Activated CD8-positive, alpha-beta memory T cell treated with anti-CD3 and anti-CD28 coated beads, Interleukin-2, amount 50 U/mL, for 1 hour (primary cell): Measurements from ENCODE around the gene NAT9.

ENCODE experiments used
- DNase-seq: peaks from one replicate; pipeline ENCODE4 v3.0.0-alpha.2; 2020; ENCODE audit errors: extremely low read depth

NAT9 gene

DNA sequence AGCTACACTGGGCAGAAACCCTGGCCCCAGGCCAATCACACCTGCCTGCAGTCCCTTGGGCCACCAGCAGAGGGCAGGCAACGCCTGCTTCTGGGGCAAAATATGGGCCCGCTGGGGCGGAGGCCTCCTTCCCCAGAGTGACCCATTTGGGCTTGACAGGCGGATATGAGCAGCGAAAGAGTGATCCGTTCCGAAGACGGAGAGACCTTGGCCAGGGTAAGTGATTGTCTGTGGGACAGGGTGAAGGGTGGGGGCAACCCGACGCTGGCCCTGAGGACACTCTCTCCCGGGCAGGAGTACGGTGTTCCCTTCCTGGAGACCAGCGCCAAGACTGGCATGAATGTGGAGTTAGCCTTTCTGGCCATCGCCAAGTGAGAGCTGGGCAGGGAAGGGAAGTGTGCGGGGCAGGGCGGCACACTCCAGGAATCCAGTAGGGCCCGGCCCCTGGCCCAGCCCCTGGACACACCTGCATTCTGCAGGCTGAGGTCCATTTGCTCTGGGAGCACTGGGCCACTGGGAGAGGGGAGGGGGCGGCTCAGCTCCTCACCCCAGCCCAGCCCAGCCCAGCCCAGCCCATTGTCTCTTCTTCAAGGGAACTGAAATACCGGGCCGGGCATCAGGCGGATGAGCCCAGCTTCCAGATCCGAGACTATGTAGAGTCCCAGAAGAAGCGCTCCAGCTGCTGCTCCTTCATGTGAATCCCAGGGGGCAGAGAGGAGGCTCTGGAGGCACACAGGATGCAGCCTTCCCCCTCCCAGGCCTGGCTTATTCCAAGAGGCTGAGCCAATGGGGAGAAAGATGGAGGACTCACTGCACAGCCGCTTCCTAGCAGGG lies 31.2 kb downstream of the NAT9 start:
- DNase-seq: no peak

DNA sequence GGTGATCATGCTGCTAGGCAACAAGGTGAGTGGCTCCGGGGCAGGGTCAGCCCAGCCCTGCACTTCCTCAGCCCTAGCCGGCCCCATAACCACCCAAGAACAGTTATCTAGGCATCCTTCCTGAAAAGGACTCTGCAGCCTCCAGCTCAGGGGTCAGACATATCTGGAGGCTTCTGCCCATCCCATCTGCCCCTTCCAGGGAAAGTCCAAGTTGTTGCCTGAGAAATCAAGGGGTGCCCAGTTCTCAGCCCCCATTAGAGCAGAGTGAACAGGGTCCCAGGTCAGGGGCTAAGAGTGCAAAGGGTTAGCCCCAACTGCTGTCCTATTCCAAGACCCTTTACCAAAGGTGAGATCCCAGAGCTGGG lies 31.8 kb downstream of the NAT9 start:
- no peak for DNase-seq

DNA sequence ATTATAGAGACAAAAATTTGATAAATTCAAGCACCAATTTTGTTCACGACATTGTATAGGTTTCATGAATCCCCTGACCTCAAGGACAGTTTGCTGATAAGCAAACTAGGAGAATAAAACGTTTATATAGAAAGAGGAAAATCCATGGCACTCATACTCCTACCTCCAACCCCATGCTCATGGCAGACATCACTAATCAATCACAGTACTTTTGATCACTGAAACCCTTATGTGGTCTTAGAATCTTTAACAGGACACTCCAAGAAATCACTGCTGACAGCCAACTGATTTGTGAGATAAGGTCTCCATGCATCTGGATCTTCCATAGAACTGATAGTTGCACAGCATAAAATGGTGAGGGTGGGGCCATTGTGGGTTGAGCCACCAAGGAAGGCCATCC lies 32.4 kb downstream of the NAT9 start:
- DNase-seq: no peak

DNA sequence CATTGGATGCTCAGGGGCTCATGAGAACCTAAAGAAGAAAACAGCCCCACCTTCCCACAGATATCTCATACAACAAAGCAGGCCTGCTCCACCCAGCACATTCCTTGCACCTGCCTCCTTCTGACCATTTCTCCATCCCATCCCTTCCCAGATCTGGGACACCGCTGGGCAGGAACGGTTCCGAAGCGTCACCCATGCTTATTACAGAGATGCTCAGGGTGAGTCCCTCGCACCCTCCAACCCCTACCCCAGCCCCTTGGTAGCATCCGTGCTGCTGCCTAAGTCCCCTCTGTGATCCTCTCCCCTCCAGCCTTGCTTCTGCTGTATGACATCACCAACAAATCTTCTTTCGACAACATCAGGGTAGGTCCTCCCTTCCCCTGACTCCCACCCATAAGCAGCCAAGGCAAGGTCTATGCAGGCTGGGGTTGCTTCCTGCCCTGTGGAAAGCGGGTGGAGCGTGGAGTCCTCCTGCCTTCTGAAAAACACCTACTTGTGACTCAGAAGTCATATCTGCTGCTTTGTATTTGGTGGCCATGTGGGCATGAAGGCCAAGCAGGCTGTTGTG lies 33.1 kb downstream of the NAT9 start:
- no peak for DNase-seq

DNA sequence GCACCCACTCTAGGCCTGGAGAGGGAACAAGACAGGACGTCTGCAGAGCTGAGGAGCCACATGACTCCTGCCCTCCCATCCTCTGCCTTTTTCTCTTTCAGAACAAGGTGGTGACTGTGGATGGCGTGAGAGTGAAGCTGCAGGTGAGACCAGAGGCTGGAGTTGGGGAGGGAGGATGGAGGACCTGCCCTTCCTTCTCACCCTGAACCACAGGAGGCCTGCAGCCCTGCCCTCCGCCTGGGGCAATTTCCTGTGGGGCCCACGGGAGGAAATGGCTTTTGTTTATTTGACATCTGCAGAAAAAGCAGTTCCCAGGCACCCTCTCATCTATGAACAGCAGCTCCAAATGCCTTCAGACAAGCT lies 34.0 kb downstream of the NAT9 start:
- DNase-seq: no peak

DNA sequence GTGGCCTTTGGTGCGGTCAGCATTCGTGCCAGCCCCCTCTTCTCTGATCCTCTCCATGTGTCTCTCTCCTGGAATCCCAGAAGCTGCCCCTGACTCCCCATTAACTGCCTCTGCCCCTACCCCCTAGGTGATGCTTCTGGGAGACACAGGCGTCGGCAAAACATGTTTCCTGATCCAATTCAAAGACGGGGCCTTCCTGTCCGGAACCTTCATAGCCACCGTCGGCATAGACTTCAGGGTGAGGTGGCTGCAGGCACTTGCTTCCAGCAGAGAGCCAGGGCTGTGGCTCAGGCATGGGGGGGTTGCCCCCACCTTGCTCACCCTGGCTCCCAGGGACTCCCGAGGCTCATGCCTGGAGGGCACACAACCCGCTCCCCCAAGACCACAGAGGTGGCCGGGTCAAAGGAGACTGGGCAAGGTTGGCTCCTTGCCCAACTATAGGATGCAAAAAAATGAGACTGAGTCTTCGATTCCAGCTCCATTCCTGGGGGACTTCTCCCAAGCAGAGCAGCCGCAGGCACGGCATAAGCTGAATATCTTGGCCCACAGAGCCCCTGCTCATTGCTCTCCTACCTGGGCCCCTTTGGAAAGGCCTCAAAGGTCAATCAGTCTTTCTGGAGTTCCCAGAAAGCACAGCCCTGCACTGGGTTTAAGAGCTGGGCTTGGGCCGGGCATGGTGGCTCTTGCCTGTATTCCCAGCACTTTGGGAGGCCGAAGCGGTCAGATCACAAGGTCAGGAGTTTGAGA lies 35.3 kb downstream of the NAT9 start:
- DNase-seq: no peak

DNA sequence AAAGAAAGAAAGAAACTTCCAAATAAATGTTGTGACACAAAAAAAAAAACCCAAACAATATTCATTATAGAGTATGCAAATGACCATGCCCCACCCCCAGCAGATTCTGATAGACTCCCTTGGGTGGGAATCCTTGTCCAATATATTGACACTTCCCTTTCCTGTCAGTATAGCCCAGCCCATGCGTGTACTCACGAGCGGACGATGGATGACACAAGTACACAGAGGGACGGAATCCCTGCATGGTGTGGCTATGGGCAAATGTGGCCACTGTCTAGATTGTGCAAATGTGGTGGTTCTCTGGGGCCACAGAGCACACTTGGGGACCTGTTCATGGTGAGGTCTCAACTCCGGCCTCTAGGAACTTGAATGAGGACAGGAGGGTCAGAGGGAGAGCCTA lies 36.0 kb downstream of the NAT9 start:
- no peak for DNase-seq

DNA sequence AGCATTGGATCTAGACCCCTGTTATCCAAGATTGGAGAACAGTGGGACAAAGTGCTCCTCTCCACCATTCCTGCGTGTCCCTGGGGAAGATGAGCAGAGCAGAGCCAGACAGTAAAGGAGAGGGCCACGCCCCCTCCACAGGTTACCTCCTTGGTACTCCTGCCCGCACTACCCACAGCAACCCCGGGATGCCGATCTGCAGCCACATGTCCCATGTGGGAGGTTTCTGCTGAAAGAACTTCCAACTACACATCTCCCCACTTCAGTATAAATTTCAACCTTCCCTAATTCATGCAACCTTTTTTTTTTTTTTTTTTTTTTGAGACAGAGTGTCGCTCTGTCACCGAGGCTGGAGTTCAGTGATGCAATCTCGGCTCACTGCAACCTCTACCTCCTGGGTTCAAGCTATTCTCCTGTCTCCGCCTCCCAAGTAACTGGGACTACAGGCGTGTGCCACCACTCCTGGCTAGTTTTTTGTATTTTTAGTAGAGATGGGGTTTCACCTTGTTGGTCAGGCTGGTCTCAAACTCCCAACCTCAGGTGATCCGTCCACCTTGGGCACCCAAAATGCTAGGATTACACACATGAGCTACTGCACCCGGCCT lies 36.8 kb downstream of the NAT9 start:
- DNase-seq: no peak

DNA sequence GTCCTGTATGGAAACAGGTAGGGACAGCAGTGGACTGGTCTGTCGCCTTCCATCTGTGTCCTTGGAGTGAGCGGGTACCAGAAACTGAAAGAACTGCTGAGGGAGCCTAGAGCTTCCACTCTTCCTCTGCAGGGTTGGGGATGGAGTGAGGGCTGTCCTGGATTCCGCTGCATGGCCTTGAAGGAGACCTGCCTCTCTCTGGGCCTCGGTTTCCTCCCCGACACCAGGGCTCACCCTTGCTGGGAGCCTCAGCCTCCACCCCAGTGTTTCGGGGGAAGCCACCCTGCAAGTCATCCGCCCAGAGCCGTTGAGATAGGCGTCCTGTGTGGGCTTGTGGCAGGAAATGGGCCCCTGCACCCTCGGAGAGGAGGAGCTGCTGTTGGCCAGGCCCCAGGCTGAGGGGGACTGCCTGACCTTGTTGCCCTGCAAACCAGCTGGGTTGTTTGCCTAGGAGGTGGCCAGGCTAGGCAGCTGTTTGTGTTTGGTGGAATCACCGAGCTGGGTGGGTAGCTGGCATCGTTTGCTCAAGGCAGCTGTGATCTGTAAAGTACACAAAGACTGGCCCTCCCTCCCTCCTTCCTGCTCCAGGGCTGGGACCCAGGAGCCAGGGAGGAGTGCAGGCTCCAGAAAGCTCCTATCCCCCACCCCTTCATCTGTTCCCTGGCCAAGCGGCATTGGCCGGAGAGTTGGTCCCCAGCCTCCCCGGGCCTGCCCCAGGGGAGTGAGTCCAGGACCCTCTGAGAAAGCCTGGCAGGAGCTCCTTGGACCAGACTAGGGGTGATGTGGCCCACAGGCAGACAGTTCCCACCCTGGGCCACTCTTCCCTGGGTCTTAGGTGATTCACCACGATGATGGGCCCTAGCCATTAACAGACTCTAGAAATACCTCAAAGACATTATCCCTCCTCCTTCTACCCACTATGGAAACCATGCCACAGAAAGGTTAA lies 37.8 kb downstream of the NAT9 start:
- DNase-seq: no peak

DNA sequence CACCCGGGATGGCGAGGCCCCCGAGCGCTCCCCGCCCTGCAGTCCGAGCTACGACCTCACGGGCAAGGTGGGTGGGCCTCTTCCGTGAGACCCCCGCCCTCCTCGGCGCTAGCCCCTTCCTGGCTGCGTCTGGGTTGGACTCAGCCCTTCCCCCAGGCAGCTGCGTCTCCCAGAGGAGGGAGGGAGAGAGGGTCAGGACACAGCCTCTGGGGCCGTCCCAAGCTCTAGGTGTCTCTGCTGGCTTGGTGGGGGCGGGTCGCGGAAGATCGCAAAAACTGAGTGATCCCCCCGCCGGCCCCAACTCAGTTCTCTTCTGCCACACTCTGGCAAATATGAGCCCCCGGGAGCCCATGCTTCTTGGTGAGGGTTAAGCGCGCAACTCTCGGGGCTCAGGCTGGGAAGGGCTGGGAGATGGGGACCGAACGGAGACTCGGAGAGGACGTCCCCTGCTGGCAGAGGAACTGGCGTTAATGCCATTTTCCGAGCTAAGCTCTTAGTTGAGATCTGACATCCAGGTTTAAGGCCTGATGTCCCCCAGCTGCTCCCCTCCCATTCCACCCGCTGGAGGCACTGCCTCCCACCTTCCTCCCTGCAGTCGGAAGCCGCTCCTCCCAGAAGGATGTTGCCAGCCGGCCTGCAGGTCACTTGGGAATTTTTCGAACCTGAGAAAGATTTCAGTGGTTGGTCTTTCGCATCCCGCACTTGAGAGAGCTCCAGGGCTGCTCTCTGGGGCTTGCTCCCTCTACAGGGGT lies 38.7 kb downstream of the NAT9 start:
- no peak for DNase-seq

DNA sequence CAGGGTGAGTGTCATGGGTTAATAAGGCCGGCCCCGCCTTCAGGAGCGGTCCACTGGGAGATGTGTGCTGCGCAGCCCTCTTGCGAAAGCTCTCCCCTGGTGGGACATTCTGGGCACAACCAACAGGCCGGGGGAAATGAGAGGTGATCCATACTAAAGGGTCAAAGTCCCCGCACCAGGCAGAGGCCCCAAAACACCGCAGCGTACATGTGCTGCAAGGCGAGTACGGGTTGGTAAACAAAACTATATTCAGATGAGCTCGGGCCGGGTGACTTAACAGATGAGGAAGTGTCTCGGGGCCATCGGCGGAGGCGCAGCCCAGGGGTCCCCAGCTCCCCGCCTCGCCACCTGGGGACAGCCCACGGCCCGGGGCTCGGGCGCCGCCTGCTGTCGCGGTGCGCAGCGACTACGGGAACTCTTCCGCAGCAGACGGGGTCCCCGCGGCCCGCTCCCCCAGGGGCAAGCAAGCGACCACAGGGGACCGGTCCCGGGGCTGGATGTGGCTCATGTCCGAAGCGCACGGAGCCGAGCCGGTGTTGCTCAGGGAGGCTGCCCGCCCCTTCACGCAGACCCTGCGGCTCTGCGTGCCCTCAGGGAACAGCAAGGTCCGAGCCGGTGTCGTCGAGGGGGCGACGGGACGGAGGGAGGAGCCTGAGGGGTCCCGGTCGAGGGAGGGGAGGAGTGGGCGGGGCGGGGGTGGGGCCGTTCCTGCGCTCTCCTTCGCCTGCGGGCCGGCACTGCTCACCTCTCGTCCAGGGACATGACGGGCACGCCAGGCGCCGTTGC lies 39.4 kb downstream of the NAT9 start, which contains the start of gene RAB37:
Gene RAB37, plus strand, starts transcription at position 744 of the 786 bp plus-strand sequence. Its CDS starts 17 bp downstream, at position 761.
- DNase-seq: no peak

DNA sequence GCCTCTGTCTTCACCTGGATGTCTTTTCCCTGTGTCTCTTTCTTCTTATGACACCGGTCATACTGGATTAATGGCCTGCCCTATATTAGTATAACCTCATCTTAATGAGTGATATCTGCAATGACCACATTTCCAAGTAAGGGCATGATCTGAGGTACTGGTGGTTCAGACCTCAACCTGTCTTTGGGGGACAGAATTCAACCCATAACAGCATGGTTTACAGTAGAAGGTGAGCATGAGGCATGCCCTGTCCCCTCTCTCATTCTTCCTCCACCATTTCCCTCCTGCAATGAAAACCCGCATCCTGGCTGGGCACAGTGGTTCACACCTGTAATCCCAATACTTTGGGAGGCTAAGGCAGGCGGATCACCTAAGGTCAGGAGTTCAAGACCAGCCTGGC lies 41.9 kb downstream of the NAT9 start:
- DNase-seq: no peak

DNA sequence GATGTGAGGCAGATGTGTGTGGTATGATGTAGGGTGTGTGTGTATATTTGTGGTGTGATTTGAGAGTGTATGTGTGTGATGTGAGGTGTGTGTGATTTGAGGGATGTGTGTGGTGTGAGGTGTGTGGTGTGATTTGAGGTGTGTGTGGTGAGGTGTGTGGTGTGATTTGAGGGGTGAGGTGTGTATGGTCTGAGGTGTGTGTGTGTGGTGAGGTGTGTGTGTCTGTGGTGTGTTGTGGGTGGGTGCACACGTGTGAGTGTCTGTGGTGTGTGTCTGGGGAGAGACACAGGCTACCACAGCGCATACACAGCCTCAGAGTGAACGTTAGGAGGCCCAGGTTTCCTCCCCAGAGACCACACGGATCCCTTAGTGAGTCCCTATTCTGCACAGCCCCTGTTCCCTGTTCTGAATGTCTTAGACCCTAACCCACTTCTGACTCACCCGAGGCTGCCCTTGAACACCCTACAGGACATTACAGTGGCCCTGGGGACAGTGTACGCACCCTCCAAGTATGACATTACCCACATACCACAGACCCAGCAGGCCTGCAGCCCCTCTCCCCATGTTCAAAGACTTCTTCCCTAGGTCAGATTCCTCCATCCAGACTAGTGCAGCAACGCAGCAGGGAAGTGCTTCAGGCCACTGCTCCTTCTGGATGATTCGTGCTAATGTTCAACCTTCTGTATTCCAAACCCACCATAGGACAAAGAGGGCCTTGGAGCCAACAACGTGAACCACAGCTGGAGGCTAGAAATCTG lies 42.6 kb downstream of the NAT9 start:
- no peak for DNase-seq

DNA sequence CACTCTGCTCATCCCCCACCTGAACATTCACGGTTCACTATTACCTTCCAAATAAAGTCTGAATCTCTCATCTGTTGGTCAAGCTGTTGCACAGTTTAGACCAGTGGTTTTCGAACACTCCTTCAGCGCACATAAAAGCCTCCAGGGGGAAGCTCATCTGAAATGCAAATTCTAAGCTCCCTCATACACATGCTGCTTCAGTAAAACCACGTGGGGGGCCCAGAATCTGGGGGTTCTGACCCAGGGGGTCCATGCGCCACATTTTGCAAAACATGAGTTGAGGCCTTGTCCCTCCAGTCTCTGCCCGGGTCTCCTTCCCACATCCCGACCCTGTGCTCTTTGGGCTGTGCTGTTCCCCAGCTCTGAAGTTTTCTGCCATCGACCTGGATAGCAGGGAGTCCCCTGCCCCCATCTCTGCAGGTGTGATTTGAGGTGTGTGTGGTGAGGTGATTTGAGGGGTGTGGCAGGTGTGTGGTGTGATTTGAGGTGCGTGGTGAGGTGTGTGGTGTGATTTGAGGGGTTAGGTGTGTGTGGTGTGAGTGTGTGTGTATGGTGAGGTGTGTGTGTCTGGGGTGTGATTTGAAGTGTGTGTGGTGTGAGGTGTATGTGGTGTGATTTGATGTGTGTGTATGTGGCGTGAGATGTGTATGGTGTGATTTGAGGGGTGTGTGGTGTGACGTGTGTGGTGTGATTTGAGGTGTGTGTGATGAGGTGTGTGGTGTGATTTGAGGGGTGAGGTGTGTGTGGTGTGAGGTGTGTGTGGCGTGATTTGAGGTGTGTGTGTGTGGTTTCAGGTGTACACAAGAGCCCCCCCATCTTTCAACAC lies 43.9 kb downstream of the NAT9 start:
- no peak for DNase-seq

DNA sequence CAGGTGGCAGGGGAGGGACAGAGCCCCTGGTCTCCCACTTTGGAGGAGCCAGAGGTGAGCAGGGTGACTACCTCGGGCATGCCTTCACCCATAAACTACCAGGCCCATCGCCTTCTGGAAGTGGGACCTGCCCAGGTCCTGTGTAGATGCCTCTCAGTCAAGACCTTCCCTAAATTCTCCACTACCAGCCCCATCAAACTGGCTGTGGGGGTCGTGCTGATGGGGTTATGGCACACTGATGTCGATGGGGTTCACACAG lies 44.9 kb downstream of the NAT9 start:
- no peak for DNase-seq

DNA sequence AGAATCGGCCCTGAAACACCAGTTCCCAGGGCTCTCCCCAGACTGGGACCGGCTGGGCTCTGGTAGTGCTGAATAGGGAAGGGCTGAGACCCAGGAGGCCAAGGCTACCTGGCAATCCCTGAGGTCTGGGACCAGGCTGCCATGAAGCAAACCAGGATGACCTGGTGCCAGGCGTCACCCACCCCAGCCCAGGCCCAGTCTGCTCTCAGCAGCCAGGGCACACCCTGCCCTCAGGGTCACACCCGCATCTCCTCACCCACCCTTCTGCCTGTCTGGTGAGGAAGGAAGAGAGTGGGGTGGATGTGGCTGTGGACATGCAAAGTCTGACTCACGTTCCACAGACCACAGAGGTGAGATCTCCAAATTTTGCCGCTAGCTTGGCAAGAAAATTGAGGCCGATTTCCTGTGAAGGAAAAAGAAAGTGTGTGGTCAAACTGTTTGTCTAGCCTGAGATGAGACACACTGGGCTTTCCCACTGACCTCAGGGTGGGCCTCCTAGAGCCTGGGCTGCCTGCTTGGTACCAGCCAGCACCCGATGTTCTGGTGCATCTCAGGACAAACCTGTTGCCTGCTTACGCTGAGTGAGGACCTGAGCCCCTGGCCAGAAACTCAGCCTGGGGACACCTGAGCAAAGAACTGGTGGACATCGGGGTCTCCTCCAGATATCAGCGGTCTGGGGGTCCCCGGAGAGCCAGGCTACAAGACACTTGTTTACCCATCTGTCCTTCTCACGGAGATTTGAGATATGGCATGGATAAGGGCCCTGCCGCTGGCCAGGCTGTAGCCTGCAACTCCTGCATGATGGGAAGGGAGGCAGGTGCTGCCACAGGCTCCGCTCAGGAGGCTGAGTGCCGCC lies 45.4 kb downstream of the NAT9 start:
- DNase-seq: peak; percentile 40

DNA sequence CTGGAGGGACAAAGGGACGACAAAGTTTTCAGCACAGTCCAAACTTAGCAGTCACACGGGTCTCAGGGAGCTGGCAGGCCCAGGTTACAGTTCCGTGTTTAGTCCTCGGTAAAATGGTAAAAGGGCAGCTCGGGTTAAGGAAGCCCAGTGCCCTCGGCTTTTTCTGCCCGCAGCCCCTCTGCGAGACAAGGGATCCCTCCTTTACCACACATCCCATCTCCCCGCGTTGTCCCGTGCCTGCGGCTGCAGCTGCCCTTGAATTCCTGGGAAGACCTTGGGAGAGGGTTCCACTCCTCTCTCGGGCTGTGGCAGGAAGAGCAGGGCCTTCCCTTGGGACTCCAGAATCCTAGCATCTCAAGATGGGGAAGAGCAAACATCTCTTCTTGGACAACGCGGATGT lies 46.3 kb downstream of the NAT9 start:
- no peak for DNase-seq

DNA sequence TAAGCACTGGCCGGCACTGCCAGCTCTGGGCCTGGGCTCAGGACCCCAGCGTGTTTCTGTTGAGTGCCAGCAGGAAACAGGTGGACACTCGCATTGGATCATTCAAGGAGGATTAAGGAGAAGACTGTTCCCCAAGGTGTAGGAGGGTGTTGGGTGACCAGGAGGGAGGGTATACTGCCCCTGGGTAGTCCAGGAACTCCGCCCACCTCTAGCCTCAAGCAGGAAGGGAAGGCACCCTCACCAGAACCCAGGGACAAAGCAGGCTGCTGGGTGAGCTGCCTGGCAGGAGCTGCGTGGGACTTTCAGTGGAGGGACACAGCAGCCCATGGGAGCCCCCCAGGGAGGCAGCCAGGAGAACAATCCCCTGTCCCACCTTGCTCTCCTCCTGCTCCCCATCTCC lies 46.8 kb downstream of the NAT9 start:
- DNase-seq: no peak
